CD4-positive, alpha-beta T cell treated with Interleukin-6 for 4 hours (primary cell): ENCODE data around the gene KIF16B.
"Not testable (repeated sequence)": the region's sequence is repeated elsewhere in the genome, so short reads cannot be mapped to it uniquely, and the experiment has no call there.

Experiments used
- DNase-seq: peaks from one replicate; pipeline ENCODE4 v3.0.0-alpha.2; 2020; ENCODE audit warnings: mixed read lengths

The KIF16B gene

DNA sequence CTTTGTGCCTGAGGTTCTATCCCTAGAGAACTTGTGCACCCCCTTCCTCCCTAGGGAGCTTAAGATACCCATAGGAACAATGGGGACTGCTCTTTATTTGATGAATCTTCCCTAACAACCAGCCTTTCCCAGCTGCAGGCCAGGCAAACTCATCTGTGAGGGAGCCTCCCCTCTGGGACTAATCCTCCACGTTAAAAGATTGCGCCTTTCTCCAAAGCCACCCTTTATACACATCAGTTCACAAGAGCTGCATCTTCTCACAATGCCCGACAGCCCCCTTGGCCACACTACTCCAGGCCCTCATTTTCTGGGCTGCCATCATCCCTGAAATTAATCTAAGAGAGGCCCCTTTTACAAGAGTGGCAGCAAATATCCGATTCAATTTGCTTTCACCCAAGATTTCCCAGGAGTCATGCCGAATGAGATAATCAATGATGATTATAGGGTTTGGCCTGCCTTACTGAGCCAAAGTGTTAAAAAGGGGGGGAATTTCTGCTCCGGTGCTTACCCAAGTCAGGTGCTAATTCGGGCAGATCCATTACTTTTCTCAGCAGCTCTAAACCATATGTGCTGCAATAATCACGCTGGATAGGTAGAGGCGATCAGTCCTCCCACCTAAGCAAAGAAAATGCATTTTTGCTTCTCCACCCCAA, 336.5 kb downstream of the KIF16B start:
- DNase-seq = no peak

GRCh38 chr20:16230402-16230801, 342.8 kb downstream of the KIF16B start:
- no peak for DNase-seq

DNA sequence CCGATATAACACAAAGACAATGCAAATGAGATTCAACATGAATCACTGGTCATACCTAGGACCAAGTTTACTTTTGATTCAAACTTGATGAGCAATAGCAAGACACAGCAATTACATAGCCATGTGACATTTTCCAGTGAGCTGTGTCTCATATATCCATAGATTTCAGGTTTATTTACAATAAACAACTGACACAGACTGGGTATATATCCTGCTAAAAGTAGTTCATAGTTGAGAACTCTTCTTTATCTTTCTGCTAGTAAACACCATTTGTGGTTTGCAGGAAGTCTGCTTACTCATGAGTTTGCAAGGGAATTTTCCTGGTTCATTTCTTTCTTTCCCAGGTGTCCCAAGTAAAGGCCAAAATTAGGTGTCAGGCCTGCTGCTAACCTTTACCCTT, 343.4 kb downstream of the KIF16B start:
- DNase-seq = no peak

DNA sequence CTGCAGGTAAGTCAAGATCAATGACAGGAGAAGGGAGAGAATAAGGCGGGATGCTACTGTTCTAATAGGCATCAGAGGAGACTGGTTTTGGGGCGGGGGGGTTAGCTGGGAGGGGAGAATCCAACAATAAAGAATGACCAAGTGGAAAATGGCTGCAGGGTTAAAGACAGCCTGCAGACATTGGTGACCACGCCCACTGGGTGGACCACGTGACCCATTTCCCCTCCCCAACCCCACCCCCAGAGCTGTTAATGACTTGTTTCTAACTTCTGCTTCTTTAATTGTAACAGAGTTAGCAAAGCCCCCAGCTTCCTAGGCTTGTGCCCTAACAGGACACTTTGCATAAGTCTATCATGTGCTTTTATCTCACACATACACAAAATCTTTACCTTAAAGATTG, 344.5 kb downstream of the KIF16B start:
- no peak for DNase-seq

DNA sequence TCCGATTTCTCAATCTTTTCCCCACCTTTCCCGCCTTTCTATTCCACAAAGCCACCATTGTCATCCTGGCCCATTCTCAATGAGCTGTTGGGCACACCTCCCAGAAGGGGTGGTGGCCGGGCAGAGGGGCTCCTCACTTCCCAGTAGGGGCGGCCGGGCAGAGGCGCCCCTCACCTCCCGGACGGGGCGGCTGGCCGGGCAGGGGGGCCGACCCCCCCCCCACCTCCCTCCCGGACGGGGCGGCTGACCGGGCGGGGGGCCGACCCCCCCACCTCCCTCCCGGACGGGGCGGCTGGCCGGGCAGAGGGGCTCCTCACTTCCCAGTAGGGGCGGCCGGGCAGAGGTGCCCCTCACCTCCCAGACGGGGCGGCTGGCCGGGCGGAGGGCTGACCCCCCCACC, 346.3 kb downstream of the KIF16B start:
- not testable (repeated sequence) for DNase-seq

DNA sequence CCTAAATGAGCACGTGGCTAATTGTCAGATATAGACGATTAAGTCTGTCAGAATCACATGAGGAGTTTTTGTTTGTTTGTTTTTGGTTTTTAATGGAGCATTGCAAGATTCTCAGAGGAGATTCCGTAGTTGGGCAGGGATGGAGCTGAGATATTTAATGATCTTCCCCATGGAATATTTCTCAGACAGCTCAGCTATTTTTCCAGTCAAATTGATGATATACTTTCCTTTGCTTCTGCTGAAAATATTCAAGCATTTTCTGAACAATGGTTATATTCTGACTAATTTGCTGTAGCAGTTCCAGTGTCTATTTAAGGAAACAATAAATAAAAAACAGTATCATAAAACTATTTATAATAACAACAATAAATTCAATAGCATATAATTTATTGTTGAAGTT, 348.4 kb downstream of the KIF16B start:
- DNase-seq = no peak

DNA sequence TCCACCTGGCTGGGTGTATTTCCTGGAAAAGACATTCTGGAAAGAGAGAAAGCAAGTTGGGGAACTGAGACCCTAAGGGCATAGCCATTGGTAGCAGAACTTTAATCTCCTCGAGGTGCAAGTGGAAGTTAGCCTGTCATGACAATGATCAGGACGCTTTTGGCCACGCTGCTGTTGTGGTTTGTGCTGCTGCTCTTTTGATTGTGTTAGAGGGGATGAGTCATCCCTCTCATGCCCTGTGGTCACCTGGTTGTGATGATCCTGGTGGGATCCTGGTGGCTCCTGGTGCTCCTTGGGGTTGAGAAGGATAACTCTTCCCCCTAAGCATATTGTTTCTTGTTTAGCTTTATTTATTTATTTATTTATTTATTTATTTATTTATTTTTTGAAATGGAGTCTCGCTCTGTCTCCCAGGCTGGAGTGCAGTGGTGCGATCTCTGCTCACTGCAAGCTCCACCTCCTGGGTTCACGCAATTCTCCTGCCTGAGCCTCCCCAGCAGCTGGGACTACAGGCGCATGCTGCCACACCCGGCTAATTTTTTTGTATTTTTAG, 350.3 kb downstream of the KIF16B start:
- DNase-seq = no peak
